BLaER1 (cell line): ENCODE data around the gene GCH1.
"Not testable (repeated sequence)": the region's sequence is repeated elsewhere in the genome, so short reads cannot be mapped to it uniquely, and the experiment has no call there.

Experiments used
- H3K27ac ChIP-seq: shearing (Covaris generic); formaldehyde crosslinking; 2 replicates; pipeline ENCODE4 v1.8.1; 2022
- H3K27me3 ChIP-seq: shearing (Covaris generic); formaldehyde crosslinking; 2 replicates; pipeline ENCODE4 v1.8.1; 2022
- H3K36me3 ChIP-seq: shearing (Covaris generic); formaldehyde crosslinking; 2 replicates; pipeline ENCODE4 v1.8.1; 2022
- H3K4me1 ChIP-seq: shearing (Covaris generic); formaldehyde crosslinking; 2 replicates; pipeline ENCODE4 v1.8.1; 2022
- H3K4me2 ChIP-seq: shearing (Covaris generic); formaldehyde crosslinking; 2 replicates; pipeline ENCODE4 v1.8.1; 2022
- H3K4me3 ChIP-seq: shearing (Covaris generic); formaldehyde crosslinking; 2 replicates; pipeline ENCODE4 v1.8.1; 2022
- H3K9ac ChIP-seq: shearing (Covaris generic); formaldehyde crosslinking; 2 replicates; pipeline ENCODE4 v1.8.1; 2022
- H3K9me3 ChIP-seq: shearing (Covaris generic); formaldehyde crosslinking; 2 replicates; pipeline ENCODE4 v1.8.1; 2022
- H4K20me1 ChIP-seq: shearing (Covaris generic); formaldehyde crosslinking; 2 replicates; pipeline ENCODE4 v1.8.1; 2022
- Cebpa-rat ChIP-seq: shearing (Covaris generic); IDR thresholded peaks from 2 replicates; pipeline ENCODE4 v1.8.1; 2022

Gene GCH1

GRCh38 chr14:54931598-54932340 is 29.1 kb upstream of the GCH1 start:
- Histone ChIP-seq H3K4me1 (no peaks in the 10 kb centered on the region), H3K36me3 (peaks cover 10% of the 10 kb centered on the region; the same call in 1 of the 2 replicates), H3K27me3 (no peaks in the 10 kb centered on the region), H3K27ac (no peak overlapping the region), H3K4me2 (no peak overlapping the region), H3K9ac (no peak overlapping the region), H3K9me3 (no peaks in the 10 kb centered on the region), H3K4me3 (no peak overlapping the region), H4K20me1 (no peaks in the 10 kb centered on the region)
- no peak for TF ChIP-seq Cebpa-rat

DNA sequence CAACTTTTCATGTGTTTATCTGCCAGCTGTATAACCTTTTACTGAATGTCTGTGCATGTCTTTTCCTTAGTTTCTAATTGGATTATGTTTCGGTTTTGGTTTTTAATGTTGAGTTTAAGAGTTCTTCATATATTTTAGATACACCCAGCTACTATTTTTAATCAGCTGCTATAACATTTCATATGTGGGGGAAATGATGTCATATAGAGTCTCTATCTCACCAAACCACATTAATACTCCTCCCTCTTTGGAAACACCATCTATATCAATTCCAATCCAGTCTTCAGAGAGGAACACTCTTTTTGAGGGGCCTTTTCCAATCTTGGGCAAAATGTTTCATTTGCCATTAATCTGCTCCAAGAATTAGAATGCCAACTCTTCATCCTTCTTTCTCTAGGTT is 28.5 kb upstream of the GCH1 start:
- no peaks in the 10 kb centered on the region for H4K20me1 ChIP-seq
- H3K27me3 ChIP-seq = no peaks in the 10 kb centered on the region
- no peaks in the 10 kb centered on the region for H3K4me1 ChIP-seq
- peaks cover 3% of the 10 kb centered on the region; the same call in 1 of the 2 replicates for H3K36me3 ChIP-seq
- H3K9ac ChIP-seq = no peak overlapping the region
- H3K4me3 ChIP-seq = no peak overlapping the region
- H3K27ac ChIP-seq = no peak overlapping the region
- no peak for TF ChIP-seq Cebpa-rat
- H3K9me3 ChIP-seq = no peaks in the 10 kb centered on the region
- no peak overlapping the region for H3K4me2 ChIP-seq

- Histone ChIP-seq H3K27ac (no peak overlapping the region), H3K9me3 (no peaks in the 10 kb centered on the region), H4K20me1 (no peaks in the 10 kb centered on the region), H3K9ac (no peak overlapping the region), H3K4me3 (no peak overlapping the region), H3K4me1 (no peaks in the 10 kb centered on the region), H3K36me3 (no peaks in the 10 kb centered on the region), H3K4me2 (no peak overlapping the region), H3K27me3 (no peaks in the 10 kb centered on the region)
- no peak for TF ChIP-seq Cebpa-rat
Observed at GRCh38 chr14:54929556-54929955, 26.9 kb upstream of the GCH1 start.

DNA sequence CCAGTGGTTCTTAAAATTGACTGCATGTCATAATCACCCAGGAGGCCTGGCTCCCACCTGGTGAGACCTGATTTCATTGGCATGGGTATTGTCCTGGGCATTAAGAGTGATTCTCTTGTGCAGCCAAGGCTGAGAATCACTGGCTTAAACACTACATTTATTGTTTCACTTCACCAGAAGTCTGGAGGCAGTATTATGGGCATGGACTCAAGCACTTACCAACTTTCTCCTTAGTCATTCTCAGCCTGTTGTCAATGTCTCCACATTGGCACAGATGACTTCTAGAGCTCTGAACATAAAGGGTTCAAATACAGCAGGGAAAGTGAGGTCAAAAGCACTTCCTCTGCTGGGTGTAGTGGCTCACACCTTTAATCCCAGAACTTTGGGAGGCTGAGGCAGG is 25.6 kb upstream of the GCH1 start:
- no peak for TF ChIP-seq Cebpa-rat
- Histone ChIP-seq H3K4me3 (no peak overlapping the region), H3K36me3 (no peaks in the 10 kb centered on the region), H3K4me2 (no peak overlapping the region), H4K20me1 (no peaks in the 10 kb centered on the region), H3K9ac (no peak overlapping the region), H3K9me3 (no peaks in the 10 kb centered on the region), H3K4me1 (no peaks in the 10 kb centered on the region), H3K27ac (no peak overlapping the region), H3K27me3 (no peaks in the 10 kb centered on the region)

DNA sequence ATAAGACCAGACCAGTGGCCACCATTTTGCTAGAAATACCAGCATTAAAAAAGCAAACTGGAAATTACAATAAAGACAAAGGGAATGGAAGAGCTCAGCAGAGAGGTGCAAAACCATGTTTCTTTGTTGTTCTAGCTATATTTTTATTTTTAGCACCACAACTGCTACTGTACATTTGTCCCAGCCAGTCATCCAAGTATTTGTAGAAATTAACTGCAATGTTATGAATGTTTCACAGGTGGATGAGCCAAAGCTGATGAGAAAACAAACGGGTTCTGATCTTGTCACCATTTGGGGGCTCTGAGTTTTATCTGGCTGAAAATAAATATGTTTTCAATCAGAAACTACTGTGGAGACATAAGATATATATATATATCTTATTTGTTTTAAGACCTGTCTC is 24.9 kb upstream of the GCH1 start:
- Histone ChIP-seq H4K20me1 (no peaks in the 10 kb centered on the region), H3K4me3 (no peak overlapping the region), H3K36me3 (no peaks in the 10 kb centered on the region), H3K4me2 (no peak overlapping the region), H3K9ac (no peak overlapping the region), H3K4me1 (no peaks in the 10 kb centered on the region), H3K27ac (no peak overlapping the region), H3K9me3 (no peaks in the 10 kb centered on the region), H3K27me3 (no peaks in the 10 kb centered on the region)
- no peak for TF ChIP-seq Cebpa-rat

GRCh38 chr14:54926570-54926969 is 23.9 kb upstream of the GCH1 start:
- H4K20me1 ChIP-seq, H3K4me3 ChIP-seq, H3K27ac ChIP-seq, H3K27me3 ChIP-seq, H3K36me3 ChIP-seq, H3K9ac ChIP-seq, H3K4me1 ChIP-seq, H3K9me3 ChIP-seq, H3K4me2 ChIP-seq: not testable (repeated sequence)

DNA sequence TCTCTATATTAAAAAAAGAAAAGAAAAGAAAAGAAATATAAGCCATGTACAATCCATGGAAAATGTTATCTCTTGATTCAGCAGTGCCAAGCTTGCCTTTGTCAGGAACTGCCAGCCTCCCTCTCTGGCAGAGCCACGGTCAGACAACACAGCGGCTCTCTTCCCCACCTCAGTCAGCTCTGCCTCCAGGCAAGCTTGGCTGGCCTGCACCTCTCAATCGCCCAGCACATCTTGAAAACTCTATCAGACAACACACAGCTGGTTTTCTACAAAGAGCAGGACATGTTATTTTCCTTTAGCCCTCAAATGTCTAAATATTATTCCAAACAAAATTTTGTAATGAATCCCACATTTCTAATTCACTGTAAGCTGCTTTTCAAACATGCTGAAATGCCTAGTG is 20.0 kb upstream of the GCH1 start:
- H4K20me1 ChIP-seq = no peaks in the 10 kb centered on the region
- no peak overlapping the region for H3K27ac ChIP-seq
- no peaks in the 10 kb centered on the region for H3K4me1 ChIP-seq
- H3K36me3 ChIP-seq = no peaks in the 10 kb centered on the region
- no peaks in the 10 kb centered on the region for H3K27me3 ChIP-seq
- no peaks in the 10 kb centered on the region for H3K9me3 ChIP-seq
- TF ChIP-seq Cebpa-rat = no peak
- no peak overlapping the region for H3K9ac ChIP-seq
- no peak overlapping the region for H3K4me3 ChIP-seq
- no peak overlapping the region for H3K4me2 ChIP-seq

GRCh38 chr14:54920052-54920451 is 17.4 kb upstream of the GCH1 start:
- no peaks in the 10 kb centered on the region for H3K9me3 ChIP-seq
- H3K4me1 ChIP-seq = no peaks in the 10 kb centered on the region
- H3K36me3 ChIP-seq = no peaks in the 10 kb centered on the region
- H4K20me1 ChIP-seq = no peaks in the 10 kb centered on the region
- no peak overlapping the region for H3K4me2 ChIP-seq
- no peak overlapping the region for H3K27ac ChIP-seq
- no peak overlapping the region for H3K9ac ChIP-seq
- no peaks in the 10 kb centered on the region for H3K27me3 ChIP-seq
- no peak overlapping the region for H3K4me3 ChIP-seq
- no peak for TF ChIP-seq Cebpa-rat

GRCh38 chr14:54919330-54919729 is 16.7 kb upstream of the GCH1 start:
- H3K9me3 ChIP-seq = no peaks in the 10 kb centered on the region
- no peak overlapping the region for H3K4me3 ChIP-seq
- no peaks in the 10 kb centered on the region for H3K4me1 ChIP-seq
- no peak overlapping the region for H3K27ac ChIP-seq
- H3K4me2 ChIP-seq = no peak overlapping the region
- no peaks in the 10 kb centered on the region for H4K20me1 ChIP-seq
- H3K36me3 ChIP-seq = no peaks in the 10 kb centered on the region
- H3K9ac ChIP-seq = no peak overlapping the region
- TF ChIP-seq Cebpa-rat = no peak
- H3K27me3 ChIP-seq = no peaks in the 10 kb centered on the region

- Histone ChIP-seq H3K36me3 (no peaks in the 10 kb centered on the region), H3K4me1 (no peaks in the 10 kb centered on the region), H3K9me3 (no peaks in the 10 kb centered on the region), H3K4me3 (no peak overlapping the region), H3K27me3 (no peaks in the 10 kb centered on the region), H4K20me1 (no peaks in the 10 kb centered on the region), H3K27ac (no peak overlapping the region), H3K4me2 (no peak overlapping the region), H3K9ac (no peak overlapping the region)
- no peak for TF ChIP-seq Cebpa-rat
Observed at GRCh38 chr14:54918427-54918826, 15.8 kb upstream of the GCH1 start.

DNA sequence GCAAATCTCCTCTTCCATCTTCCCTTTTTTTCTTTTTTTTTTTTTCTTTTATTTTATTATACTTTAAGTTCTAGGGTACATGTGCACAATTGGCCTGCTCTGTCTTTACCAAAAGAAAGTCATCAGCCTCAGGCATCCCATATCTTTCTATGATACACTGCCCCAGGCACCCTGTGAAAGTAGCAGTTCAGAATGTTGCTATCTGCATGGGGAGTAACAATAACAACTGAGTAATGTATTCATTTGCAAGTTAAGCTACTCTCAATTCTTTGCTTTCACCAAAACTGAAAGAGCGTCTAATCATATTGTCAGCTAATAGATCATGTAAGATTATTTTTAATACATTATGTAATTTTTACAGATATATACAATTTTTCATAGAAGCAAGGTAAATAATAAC is 13.5 kb upstream of the GCH1 start:
- no peaks in the 10 kb centered on the region for H3K9me3 ChIP-seq
- no peaks in the 10 kb centered on the region for H3K27me3 ChIP-seq
- H3K4me1 ChIP-seq = no peaks in the 10 kb centered on the region
- no peak overlapping the region for H3K4me2 ChIP-seq
- no peak overlapping the region for H3K27ac ChIP-seq
- no peak for TF ChIP-seq Cebpa-rat
- H4K20me1 ChIP-seq = no peaks in the 10 kb centered on the region
- H3K36me3 ChIP-seq = no peaks in the 10 kb centered on the region
- H3K9ac ChIP-seq = no peak overlapping the region
- no peak overlapping the region for H3K4me3 ChIP-seq
